Measurements from ENCODE around the gene SYT13. TPM values are rescaled to one million over a fixed set of nuclear protein-coding genes. Genes with fewer than 3 reads are reported as not detected.

SYT13 gene
- total RNA-seq, 4 donors from 2014 or later, result not detected

GRCh38 chr11:45313171-45313865 is 27.2 kb upstream of the SYT13 start:
- DNase-seq (ENCODE audit: low spot score) (no peak), ATAC-seq (ENCODE audit: low FRiP score) (no peak)
- TF ChIP-seq, protein P1, sequence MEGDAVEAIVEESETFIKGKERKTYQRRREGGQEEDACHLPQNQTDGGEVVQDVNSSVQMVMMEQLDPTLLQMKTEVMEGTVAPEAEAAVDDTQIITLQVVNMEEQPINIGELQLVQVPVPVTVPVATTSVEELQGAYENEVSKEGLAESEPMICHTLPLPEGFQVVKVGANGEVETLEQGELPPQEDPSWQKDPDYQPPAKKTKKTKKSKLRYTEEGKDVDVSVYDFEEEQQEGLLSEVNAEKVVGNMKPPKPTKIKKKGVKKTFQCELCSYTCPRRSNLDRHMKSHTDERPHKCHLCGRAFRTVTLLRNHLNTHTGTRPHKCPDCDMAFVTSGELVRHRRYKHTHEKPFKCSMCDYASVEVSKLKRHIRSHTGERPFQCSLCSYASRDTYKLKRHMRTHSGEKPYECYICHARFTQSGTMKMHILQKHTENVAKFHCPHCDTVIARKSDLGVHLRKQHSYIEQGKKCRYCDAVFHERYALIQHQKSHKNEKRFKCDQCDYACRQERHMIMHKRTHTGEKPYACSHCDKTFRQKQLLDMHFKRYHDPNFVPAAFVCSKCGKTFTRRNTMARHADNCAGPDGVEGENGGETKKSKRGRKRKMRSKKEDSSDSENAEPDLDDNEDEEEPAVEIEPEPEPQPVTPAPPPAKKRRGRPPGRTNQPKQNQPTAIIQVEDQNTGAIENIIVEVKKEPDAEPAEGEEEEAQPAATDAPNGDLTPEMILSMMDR (IDR thresholded peaks at IDR 0.05), result no peak

- DNase-seq (ENCODE audit: low spot score) (no peak), ATAC-seq (ENCODE audit: low FRiP score) (no peak)
- TF ChIP-seq, protein P1 (IDR thresholded peaks at IDR 0.05), result no peak
Measured at GRCh38 chr11:45305874-45306623, 19.9 kb upstream of the SYT13 start.

- ATAC-seq (ENCODE audit: low FRiP score) (no peak), DNase-seq (ENCODE audit: low spot score) (no peak)
- TF ChIP-seq, protein P1 (IDR thresholded peaks at IDR 0.05), result no peak
Measured at GRCh38 chr11:45304992-45305335, 18.8 kb upstream of the SYT13 start.

DNA sequence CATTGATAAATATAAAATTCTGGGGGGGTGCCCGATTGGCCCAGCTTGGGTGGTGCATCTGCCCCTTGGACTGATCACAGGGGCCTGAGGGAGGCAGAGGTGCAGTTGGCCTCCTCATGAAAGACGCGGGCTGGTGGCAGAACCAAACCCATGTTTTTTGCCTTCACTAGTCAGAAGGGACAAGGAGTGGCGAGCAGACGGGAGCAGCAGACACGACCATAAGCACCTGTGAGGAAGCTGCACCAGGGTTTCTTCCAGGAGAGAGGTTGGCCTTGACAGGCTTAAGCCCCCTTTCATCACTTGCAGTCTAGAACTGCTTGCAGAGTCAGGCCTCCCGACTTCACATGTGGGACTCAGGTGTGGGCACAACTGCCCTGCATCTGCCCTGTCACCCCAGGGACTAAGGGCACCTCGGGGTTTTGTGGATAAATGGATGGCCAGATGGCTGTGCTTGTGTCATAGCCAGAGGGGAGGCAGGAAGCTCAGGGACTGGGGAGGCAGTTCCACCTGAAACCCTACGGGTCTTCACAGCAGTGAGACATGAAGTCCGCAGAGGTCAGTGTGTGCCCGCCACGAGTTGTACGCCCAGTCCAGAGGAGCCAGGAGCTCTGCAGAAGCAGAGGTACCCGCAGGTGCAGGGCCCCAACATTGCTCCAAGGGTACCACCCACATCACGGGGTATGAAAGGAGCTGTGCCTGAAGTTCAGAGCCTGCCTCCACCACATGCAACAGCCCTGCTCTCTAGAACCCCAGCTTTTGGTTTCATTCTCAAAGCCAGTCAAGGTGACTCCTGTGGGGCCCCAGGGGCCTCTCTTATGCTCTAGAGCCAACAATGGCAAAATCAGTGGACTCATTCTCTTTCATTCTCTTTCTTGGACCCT is 18.2 kb upstream of the SYT13 start:
- TF ChIP-seq, protein P1 (IDR thresholded peaks at IDR 0.05), result no peak
- no peak for ATAC-seq (ENCODE audit: low FRiP score)
- no peak for DNase-seq (ENCODE audit: low spot score)

DNA sequence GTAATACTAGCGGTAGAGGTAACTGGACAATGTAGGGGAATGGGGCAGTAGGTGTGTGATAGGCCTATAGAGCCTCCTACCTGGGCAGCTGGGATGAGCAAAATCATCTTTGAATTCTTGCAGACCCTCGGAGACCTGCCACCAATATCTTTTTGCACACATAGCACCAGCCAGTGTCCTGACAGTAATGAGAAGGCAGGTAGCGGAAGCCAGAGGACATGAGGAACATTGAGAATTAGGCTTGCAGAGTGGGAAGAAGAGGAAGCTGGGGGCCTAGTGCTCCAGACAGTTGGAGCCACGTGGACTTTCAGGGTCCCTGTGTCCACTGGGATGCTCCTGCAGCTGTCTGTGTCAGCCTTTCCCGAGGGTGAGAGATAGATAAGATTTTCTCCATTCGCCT is 17.2 kb upstream of the SYT13 start:
- DNase-seq (ENCODE audit: low spot score) (no peak), ATAC-seq (ENCODE audit: low FRiP score) (no peak)

GRCh38 chr11:45301537-45302246 is 15.6 kb upstream of the SYT13 start:
- ATAC-seq (ENCODE audit: low FRiP score) (no peak), DNase-seq (ENCODE audit: low spot score) (no peak)
- TF ChIP-seq, protein P1 (IDR thresholded peaks at IDR 0.05), result no peak

More for the DNA sequence above, 17.2 kb upstream of the SYT13 start:
- TF ChIP-seq, protein P1 (IDR thresholded peaks at IDR 0.05), result no peak

Measured in omental fat pad (tissue), 4 donors.